ENCODE results near the gene NDUFB7. TPM values are rescaled to one million over a fixed set of nuclear protein-coding genes. Genes with fewer than 3 reads are reported as not detected.
"Not testable (repeated sequence)": the region's sequence is repeated elsewhere in the genome, so short reads cannot be mapped to it uniquely, and the experiment has no call there.

NDUFB7 gene
- total RNA-seq, 1 donor from 2014 or later = 363 TPM

DNA sequence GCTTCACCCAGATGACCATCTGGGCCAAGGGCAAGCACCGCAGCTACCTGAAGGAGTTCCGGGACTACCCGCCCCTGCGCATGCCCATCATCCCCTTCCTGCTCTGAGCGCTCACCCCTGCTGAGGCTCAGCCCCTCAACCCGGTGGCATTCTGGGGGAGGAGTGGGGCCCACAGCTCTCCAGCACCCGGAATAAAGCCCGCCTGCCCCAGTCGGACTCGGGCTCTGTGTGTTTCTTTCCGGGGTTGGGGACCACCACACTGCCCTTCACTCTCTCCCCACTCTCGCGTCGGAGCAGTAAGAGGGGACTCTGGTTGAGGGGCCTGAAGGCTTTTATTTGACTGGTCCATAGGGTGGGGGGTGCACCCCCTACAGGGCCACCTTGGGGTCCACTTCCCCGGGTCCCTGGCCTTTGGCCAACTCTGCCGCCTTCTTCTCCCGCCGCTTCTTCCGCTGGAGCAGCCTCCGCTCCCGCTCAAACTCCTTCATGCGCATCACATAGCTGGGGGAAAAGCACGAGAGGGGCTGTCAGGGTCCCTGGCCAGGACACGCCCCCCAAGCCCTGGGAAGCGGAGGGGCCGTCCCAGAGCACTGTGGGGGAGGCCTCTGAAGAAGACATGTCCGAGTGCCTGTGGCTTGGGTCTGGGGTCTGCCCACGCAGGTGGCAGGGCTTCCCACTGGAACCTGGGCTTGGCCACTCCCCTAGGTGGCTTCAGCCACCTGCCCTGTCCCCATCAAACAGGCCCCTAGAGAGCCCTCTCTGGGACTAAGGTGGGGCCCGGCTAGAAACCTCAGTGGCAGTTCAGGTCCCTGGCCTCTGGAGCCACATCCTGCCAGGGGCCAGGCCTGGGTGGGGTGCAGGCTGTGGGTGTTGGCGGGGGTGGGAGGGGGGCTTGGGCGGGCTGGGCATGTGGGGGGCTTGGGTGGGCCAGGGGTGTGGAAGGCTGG, 5.8 kb downstream of the NDUFB7 start:
- TF ChIP-seq, protein P1, sequence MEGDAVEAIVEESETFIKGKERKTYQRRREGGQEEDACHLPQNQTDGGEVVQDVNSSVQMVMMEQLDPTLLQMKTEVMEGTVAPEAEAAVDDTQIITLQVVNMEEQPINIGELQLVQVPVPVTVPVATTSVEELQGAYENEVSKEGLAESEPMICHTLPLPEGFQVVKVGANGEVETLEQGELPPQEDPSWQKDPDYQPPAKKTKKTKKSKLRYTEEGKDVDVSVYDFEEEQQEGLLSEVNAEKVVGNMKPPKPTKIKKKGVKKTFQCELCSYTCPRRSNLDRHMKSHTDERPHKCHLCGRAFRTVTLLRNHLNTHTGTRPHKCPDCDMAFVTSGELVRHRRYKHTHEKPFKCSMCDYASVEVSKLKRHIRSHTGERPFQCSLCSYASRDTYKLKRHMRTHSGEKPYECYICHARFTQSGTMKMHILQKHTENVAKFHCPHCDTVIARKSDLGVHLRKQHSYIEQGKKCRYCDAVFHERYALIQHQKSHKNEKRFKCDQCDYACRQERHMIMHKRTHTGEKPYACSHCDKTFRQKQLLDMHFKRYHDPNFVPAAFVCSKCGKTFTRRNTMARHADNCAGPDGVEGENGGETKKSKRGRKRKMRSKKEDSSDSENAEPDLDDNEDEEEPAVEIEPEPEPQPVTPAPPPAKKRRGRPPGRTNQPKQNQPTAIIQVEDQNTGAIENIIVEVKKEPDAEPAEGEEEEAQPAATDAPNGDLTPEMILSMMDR (IDR thresholded peaks at IDR 0.05; ENCODE audit: insufficient read depth, low read length, poor library complexity, severe bottlenecking) = no peak
- Histone ChIP-seq H3K4me3 (ENCODE audit: low read depth, low read length) (no peak overlapping the region), H3K36me3 (ENCODE audit: control insufficient read depth, insufficient read depth, low read length) (no peaks in the 10 kb centered on the region), H3K27me3 (ENCODE audit: control insufficient read depth, insufficient read depth, low read length) (no peaks in the 10 kb centered on the region)
- no peak for DNase-seq (ENCODE audit: low read depth)

DNA sequence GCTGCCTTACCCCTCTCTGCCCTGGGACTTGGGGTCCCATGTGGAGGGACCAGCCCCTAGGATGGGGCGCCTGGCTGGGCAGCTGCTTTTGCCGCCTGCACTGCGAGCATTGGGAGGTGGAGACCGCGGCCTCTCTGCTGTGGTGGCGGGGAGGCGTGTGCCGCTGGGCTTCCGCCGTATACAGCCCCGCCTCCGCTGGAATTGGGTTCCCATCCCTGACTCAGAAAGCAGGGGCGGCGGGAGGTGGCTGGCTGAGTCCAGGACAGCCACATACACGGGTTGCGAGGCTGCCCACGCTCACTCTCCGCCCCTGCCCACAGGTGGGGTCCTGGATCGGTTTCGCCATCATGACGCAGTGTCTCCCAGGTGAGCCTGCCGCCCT, 6.6 kb downstream of the NDUFB7 start:
- TF ChIP-seq, protein P1 (IDR thresholded peaks at IDR 0.05; ENCODE audit: insufficient read depth, low read length, poor library complexity, severe bottlenecking) = no peak
- no peak for DNase-seq (ENCODE audit: low read depth)
- no peaks in the 10 kb centered on the region for H3K27me3 ChIP-seq (ENCODE audit: control insufficient read depth, insufficient read depth, low read length)
- H3K4me3 ChIP-seq (ENCODE audit: low read depth, low read length) = no peak overlapping the region
- no peaks in the 10 kb centered on the region for H3K36me3 ChIP-seq (ENCODE audit: control insufficient read depth, insufficient read depth, low read length)

DNA sequence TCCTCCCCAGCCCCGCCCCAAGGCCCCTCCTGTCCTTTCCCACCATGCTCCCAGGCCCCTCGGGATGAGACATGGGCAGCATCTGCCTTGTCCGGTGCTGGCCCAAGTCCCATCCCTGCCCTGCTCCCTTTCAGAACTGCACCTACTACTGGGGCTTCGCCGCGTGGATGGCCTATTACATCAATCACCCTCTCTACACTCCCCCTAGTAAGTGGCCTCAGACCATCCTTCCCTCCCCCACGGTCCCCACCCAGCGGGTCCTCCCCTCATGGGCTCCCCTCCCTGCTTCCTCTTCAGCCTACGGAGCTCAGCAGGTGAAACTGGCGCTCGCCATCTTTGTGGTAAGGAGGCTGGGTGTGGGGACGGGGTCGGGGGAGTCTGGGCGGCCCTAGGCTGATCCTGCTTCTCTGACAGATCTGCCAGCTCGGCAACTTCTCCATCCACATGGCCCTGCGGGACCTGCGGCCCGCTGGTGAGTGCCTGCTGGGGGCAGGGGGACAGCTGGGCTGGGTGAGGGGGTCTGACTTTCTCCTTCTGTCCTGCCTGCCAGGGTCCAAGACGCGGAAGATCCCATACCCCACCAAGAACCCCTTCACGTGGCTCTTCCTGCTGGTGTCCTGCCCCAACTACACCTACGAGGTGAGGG, 7.1 kb downstream of the NDUFB7 start:
- not testable (repeated sequence) for H3K36me3 ChIP-seq (ENCODE audit: control insufficient read depth, insufficient read depth, low read length); H3K27me3 ChIP-seq (ENCODE audit: control insufficient read depth, insufficient read depth, low read length); DNase-seq (ENCODE audit: low read depth); H3K4me3 ChIP-seq (ENCODE audit: low read depth, low read length)

DNA sequence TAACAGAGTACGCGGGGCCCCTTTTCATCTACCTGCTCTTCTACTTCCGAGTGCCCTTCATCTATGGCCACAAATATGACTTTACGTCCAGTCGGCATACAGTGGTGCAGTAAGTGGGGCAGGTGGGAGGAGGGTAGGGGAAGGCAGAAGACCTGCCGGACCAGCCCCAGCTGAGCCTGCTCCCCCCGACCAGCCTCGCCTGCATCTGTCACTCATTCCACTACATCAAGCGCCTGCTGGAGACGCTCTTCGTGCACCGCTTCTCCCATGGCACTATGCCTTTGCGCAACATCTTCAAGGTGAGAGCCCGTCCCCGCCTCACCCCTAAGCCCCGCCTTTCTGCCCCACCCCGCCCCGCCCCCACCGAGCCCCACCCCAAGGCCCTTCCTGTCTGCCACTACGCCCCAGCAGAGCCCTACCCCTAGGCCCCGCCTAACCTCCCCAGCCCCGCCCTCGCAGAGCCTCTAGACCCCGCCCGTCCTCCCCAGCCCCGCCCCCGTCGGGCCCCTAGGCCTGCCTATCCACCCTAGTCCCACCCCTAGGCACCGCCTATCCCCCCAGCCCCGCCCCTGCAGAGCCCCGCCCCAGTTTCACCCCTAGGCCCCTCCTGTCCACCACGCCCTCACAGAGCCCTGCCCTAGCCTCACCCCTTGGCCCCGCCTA, 7.7 kb downstream of the NDUFB7 start:
- DNase-seq (ENCODE audit: low read depth) = no peak
- Histone ChIP-seq H3K27me3 (ENCODE audit: control insufficient read depth, insufficient read depth, low read length) (no peaks in the 10 kb centered on the region), H3K36me3 (ENCODE audit: control insufficient read depth, insufficient read depth, low read length) (no peaks in the 10 kb centered on the region), H3K4me3 (ENCODE audit: low read depth, low read length) (no peak overlapping the region)
- TF ChIP-seq, protein P1 (IDR thresholded peaks at IDR 0.05; ENCODE audit: insufficient read depth, low read length, poor library complexity, severe bottlenecking) = no peak

DNA sequence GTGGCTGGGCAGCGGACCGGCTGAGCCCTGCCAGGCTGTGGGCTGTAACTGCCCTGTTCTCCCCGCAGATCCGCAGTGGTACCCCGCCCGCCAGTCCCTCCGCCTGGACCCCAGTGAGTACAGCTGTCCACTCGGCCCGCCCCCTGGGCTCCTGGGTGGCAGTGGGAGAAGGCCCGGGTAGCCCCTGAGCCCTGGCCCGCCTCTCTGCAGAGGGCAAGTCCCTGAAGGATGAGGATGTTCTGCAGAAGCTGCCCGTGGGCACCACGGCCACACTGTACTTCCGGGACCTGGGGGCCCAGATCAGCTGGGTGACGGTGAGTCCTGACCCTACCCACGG, 8.3 kb downstream of the NDUFB7 start:
- no peak for DNase-seq (ENCODE audit: low read depth)
- Histone ChIP-seq H3K4me3 (ENCODE audit: low read depth, low read length) (no peak overlapping the region), H3K36me3 (ENCODE audit: control insufficient read depth, insufficient read depth, low read length) (no peaks in the 10 kb centered on the region), H3K27me3 (ENCODE audit: control insufficient read depth, insufficient read depth, low read length) (no peaks in the 10 kb centered on the region)
- TF ChIP-seq, protein P1 (IDR thresholded peaks at IDR 0.05; ENCODE audit: insufficient read depth, low read length, poor library complexity, severe bottlenecking) = no peak
